DLD1 (cell line): ENCODE measurements around the gene LTB.
"Not testable (repeated sequence)": the region's sequence is repeated elsewhere in the genome, so short reads cannot be mapped to it uniquely, and the experiment has no call there.

ENCODE experiments used
- in situ Hi-C: cut with HindIII; loops from 2 replicates; pipeline ENCODE4 v1.10.0; 2017; ENCODE audit warnings: low sequenced_read_pairs

Gene LTB

DNA sequence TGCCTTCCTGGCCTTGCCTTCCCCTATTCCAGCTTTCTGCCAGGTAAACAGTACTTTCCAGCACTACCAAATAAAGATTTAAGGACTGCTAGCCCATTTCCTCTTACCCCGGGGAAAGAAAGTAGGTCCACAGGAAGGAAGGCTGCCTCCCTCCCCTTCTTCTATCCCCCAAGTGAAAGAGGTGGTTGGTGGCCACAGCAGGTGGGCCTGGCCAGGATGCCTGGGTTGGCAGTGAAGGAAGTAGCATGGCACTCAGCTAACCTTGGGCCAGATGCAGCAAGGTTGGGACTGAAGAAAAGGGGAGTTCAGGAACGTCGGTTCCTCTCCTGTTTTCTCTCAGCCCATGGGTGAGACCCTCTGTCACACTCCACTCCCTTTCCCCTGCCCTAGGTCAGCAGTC is 25.9 kb downstream of the LTB start:
- in situ Hi-C loops = no loop called here

DNA sequence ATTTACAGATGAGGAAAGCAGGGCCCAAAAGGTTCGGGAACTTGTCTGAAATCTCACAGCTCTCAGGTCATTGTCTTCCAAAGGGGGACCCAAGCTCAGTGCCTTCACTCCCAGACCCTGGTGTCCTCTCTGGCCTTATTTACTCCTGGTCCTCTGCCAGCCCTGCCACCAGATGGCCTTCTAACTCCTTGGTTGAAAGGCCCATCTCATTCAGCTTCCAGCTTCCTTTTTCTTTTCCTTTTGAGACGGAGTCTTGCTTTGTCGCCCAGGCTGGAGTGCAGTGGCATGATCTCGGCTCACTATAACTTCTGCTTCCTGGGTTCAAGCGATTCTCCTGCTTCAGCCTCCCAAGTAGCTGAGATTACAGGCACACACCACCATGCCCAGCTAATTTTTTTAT is 30.9 kb downstream of the LTB start:
- in situ Hi-C loops = not testable (repeated sequence)

DNA sequence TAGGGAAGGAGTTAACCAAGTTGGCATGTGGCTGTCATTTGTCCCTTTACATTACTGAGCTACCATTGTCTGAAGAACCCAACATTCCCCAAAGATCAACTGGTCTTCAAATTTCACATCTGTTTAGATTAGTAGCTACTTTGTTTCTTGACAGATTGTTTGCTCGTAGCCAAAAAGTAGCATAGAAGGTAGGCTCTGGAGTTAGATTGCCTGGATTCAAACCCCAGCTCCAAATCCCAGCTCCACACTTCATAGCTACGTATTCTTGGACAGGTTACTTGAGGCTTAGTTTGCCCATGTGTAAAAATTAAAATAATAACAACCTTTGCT is 33.7 kb downstream of the LTB start:
- in situ Hi-C loops = no loop called here

DNA sequence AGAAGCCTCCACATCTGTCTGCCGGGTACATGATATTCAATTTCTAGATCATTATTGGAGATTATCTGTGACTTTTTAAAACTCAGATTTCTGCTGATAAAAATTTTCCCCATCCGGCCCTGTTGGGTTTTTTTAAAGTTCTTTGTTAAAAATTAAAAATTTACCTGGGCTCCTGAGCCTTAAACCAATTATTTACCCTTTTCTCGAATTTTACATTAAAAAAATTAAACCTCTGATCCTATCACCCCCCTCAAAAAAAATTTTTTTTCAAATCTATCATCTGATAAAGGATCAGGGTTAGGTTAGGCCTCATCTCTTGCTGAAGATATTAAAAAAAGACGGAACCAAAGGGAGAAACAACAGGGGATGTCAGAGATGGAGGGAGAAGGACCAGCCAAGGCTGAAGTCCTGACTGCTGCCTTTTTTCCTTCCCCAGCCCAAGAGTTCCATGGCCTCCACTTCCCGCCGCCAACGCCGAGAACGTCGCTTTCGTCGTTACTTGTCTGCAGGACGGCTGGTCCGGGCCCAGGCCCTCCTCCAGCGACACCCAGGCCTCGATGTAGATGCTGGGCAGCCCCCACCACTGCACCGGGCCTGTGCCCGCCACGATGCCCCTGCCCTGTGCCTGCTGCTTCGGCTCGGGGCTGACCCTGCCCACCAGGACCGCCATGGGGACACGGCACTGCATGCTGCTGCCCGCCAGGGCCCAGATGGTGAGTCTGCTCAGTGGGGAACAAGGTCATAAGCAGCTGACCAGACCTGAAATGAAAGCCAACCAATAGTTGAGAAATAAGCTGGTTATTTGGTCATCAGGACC is 34.3 kb downstream of the LTB start:
- in situ Hi-C loops = no loop called here

DNA sequence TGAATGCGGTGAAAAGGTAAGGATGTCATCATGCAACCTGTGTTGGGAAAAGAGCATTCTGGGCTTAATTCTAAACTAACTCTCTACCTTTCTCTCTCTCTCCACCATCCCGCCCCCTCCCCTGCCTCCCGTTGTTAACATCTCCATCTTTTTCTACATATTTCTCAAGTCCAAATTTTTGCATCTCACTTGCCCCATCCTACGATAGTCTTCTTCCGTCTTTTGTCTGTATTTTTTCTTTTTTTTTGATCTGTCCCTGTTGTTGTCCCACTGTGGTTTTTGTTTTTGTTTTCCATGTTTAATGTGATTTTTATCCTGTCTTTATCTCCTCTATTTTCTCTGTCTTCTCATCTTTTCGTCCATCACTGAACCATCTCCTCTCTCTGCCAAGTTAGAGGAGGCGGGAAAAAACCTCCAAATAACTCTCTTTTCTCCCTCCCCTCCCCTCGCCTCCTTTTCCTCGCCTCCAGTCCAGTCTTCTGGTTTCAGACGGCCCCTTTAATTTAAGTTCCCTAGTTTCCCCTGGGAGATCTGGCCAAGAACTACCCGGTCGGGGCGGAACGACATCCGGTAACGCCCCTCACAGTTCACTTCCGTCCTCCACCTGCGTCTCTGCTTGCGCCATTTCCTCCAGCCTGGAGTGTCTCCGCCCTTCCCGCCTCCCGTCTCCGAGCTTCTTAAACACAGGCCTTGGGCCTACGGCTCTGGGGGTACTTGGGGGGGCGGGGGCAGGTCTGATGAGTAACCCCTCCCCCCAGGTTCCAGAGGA is 35.1 kb downstream of the LTB start, which contains the start of gene NFKBIL1:
TSS of gene NFKBIL1 (plus strand) at position 651 of the 769 bp plus-strand sequence. CDS start at position 738, 87 bp downstream.
- in situ Hi-C loops = no loop called here

DNA sequence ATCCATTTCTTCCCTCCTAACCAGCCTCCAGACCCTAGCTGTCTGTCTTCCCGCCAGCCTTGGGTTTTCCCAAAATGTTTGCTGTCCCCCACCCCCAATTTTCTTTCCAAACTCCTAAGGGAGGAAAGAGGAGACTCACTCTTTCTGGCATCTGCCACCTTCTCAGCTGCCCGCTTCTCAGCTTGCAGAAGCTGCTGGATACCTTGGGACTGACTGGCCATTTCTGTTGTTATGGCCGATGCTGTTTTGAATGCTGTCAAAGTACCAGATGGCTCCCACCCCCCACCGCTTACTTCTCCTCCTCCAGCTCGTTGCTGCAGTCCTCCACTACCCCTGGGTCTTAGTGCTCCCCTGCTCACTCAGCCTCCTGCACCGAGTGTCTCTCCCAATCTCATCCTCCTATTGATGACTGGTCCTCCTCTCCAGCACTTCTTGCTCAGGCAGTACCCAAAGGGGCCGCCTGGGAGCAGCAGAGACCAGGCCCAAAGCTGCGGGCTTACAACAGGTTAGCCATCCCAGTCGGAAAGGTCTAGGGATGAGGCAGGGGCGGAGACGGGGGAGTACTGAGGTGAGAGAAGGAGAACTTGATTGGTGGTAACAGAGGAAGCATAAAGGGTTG is 35.8 kb downstream of the LTB start, which contains the start of gene ATP6V1G2:
TSS of gene ATP6V1G2 (minus strand) at position 270 of the 619 bp plus-strand sequence. CDS start at position 221, 49 bp downstream.
- in situ Hi-C loops = no loop called here

DNA sequence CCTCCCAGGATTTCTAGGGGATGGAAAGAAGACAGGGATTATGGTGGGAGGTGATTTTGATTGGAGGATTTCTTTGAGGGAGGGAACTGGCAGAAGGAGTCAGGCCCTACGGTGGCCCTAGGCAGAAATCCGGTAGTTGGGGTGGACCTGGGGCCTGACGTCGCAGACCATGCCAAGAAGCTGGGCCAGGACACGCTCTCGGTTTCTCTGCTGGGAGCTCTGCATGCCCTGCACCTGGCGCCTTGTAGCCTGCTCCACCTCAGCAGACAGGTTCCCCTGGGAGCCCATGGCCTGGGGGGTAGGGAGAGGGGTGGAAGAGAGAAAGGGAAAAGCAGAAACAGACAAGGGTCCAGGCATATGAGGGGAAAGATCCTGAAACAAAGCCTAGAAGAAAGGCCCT is 36.9 kb downstream of the LTB start:
- in situ Hi-C loops = no loop called here

DNA sequence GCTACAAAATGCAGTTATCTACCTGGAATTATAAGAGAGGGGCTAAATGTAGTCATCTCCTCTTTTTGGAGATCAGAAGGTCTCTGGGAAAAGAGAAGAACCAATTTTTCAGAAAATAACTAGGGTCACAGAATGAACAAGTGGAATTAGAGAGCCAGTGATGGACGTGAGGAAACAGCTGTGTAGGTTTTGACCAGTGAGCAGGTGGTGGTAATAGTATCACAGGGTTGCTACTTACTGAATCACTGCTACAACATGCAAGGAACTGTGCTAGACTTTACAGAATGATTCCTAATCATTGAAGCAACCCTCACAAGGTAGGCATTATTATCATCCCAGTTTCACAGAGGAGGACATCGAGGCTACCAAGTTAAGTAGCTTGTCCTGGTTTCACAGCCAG is 37.5 kb downstream of the LTB start:
- in situ Hi-C loops = no loop called here

DNA sequence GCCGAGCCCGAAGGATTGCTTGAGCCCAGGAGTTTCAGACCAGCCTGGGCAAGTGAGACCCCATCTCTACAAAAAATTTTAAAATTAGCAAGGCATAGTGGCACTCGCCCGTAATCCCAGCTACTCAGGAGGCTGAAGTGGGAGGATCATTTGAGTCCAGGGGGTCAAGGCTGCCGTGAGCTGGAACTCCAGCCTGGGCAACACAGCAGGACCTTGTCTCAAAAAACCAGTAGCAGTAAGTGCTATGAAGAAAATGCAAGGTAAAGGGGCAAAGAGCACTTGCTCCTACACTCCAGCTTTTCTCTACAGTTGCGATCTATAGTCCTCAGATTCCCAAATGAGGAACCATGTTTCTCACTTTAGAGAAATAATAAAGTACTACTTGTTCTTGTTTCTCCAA is 38.6 kb downstream of the LTB start:
- in situ Hi-C loops = no loop called here

DNA sequence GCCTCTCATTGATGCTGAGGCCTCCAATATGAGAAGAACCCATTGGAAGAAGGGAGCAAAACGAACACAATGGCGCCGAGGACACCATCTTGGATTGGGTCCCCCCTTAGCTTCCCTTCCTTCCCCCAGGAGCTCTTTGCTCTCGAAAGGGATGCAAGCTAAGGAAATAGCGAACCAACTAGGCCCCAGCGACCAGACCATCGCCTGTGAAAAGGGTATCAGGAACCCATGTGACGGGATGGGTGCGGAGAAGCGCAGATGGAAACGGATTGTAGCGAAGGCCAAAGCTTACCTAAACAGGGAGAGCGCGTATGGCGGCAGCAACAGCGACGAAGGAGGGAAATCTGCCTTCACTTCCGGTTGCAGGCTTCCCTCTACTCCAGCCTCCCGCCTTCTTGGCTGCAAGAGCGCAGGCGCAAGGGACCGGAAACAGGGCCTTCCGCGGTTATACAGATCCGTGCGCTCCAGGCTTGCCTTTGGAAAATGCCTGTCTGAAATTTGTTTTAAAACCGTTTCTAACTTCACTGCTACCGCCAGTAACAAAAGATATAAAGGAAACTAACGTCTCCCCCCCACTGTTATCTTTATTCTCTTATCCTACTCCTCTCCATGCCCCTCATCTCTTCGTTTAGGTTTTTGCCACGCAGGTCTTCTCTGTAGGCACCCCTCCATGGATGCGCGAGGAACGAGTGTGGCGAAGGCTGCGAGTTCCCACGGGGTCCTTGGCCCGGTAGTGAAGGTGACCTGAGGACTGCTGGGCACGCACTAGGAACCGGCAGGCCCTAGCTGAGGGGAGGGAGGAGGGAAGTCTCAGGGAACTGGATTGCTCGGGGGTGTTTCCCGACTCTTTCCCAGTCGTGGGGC is 40.3 kb downstream of the LTB start, which contains the start of gene DDX39B:
TSS of gene DDX39B (minus strand) at position 346 of the 864 bp plus-strand sequence. CDS start 1,471 bp downstream, outside the sequence.
- in situ Hi-C loops = no loop called here

DNA sequence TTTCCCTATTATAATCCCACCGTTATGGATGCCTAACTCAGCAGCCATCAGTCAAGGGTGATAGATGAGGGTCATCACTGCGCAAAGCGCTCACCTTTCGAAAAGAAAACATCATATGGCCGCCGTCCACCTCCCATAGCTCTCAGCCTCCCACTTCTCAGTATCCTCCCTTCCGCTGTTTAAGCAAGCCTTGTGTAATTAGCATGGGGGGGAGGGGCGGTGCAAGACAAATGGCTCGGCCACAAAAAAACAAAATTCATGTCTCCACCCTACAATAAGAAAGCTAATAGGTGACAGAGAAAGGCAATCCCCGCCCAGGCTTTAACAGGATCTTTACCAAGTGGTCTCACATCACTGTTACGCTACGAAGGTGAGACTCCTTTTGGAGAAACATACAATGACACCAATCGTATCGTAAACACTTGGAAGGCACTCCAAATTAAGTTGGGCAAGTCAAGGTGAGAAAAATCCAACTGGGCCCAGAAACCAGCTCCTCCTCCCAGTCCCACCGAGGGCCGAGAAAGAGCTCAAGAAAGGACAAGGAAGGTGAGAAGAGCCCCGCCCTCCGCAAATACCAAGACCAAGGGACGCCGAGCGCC is 41.1 kb downstream of the LTB start:
- in situ Hi-C loops = no loop called here

DNA sequence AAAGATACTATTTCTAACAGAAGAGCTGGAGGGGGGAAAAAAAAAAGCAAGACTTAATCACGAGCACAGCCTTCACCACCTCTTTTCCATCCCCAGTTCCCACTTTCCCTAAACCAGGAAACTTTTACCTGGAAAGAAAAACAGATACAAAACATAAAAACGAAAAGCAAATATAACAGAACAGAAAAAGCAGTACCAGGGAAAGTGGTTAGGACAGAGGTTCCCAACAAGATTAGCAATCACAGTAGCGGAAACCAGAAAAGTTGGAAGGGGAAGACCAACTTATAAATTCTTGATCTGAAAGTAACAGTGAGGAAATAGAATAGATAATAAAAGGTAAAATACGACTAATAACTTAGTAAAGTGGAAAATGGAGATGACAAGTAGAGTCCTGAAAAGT is 41.6 kb downstream of the LTB start:
- in situ Hi-C loops = no loop called here

DNA sequence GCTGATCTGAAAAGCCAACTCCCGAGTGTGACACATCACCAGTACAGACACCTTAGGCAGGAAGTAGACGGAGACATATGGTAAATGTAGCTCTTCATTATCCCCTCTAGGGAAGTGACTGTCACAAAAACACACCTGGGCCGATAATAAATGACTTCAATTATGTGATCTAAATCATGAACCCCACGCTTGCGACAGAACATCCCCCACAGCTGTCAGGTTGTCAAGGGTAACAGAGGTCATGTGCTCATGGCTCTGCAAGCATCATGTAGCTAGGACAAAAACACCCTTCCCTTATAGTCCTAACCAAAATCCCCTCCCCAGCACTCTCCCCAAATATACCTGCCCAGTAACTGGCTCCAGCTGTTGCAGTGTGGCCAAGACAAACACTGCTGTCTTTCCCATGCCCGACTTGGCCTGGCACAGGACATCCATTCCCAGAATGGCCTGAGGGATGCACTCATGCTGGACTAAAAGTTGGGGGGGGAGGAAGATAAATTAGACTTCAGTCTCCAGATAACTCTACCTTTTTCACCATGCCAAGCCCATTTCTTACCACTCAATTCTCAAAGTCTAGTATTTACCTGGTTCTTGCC is 43.3 kb downstream of the LTB start:
- in situ Hi-C loops = no loop called here

DNA sequence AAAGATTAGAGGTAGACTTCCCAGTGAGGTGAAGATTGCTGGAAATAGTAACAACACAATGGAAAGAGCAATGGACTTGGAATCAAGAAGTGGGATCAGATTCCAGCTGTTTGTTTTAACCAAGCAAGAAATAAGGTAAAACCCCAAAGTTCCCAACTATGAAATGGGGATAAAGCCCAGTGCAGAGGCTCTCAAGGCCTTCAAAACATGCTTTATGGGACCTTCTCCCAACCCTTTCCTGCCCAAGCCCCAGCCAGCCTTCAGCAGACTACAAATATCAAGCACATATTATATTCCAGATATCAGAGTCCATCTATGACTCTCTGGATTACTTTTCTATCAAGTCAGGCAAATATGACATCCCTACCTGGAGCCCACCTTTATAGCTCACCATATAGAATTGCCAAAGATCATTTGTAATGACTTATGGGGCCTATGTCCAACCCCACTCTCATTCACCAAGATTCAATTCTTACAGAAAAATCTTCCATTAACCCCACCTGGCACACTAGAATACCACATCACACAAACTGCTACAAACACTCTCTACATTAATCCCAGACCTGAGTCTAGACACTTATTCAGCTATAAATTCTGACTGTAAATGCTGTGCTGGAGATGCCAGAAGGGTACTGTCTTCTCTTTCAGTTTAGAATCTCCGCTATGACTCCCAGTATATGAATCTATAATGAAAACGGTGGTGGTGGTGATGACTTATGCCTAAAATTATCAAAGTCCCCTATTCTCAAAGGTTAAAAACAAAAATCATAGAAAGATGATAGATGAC is 46.5 kb downstream of the LTB start:
- in situ Hi-C loops = no loop called here

DNA sequence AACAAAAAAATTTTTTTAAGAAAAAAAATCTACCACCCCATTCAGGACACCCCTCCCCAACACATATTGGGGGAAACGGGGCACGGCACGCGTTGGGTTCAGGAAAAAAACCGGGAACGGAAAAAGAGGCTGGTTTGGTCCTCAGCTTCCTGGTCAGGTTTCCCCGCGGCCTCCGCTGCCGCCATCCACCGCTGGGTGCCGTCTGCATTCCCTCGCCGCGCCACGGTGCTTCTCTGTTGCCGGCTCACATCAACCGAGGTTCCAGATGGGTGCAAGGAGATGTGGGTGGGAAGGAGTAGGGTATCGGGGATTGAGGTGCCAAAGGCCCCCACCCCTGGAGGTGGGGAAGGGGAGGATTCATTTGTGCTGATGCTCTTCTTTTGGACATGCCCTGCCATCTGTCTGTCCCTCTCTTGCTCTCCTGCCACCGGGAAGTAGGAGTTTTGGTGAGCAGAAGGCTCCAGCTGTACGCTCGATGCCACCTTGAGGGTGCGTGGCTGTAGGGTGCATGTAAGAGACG is 47.6 kb downstream of the LTB start:
- in situ Hi-C loops = no loop called here

DNA sequence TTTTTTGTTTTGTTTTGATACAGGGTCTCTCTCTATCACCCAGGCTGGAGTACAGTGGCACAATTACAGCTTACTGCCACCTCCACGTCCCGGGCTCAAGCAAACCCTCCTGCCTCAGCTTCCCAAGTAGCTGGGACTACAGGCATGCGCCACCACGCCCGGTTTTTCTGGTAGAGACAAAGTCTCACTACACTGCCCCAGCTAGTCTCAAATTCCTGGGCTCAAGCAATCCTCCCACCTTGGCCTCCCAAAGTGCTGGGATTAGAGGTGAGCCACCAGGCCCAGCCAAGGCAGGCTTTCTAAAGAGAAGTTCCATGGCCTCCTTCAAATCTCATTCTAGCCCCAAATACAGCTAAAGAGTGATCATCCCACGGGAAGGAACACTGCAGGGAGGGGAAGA is 48.2 kb downstream of the LTB start:
- in situ Hi-C loops = no loop called here

DNA sequence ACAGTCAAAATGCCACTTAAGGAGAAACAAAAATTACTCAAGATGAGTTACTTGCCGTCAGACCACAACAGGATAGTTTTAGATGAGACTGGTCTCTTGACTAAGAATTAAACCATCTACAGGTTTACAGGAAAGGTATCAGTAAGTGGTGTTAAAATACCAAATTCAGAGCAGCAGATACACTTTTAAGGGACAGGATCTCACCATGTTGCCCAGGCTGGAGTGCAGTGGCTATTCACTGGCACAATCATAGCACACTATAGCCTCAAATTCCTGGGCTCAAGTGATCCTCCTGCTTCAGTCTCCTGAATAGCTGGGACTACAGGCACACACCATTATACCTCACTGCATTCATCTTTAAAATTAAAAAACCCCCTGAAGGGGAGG is 48.8 kb downstream of the LTB start:
- in situ Hi-C loops = no loop called here

DNA sequence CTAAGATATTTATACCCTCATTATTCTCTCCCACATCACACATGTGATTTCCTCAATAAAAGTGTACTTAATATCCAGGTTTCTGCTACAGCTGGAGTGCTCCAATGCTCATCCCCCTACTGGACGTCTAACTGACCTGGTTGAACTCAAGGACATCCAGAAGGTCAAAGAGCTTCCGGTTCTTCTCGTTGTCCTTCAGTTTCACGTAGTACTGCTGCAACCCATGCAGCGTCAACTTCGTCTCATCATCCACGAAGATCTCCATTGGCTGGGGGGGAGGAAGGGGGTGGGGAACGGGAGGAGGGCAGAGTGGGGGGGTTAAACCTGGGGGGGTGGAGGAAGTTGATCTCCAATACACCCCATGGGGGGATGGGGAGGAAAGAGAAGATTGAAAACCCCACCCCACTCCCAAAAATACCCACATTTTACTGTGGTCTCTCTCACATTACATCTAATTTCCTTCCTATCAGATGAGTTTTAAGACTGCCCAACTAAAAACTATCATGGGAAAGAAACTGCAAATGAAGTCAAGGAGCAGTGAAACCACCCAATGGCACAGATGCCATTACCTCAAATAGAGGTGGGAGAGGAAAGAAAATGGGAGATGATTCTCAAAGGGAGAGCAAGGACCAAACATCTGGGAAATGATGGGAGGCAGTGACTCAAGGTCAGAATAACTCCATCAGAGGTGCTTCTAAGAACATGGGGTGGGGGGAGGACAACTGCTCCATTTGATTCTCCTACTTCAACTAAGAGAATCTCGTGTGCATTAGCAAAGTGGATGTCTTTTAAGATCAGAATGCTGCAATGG is 49.4 kb downstream of the LTB start:
- in situ Hi-C loops = no loop called here
